ENCODE measurements around the gene SLC8A3.

Gene SLC8A3

DNA sequence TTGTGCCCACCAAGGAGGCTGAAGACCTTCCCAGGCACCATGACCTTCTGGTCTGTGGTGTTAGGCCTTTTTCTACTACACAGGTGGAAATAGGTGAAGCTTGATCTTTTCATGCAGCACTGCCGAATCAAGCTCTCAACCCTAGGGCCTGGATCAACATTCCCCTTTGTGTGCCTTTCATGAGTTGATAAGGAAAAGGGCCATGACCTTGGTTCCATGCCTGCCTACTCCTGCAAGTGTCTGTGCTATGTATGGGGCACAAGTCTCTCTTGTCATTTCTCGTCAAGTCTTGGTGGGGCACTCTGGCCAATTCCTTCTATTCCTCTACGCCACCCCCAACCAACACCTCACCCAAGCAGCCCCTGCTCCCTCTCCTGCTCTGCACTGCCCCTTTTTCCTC lies 154.5 kb downstream of the SLC8A3 start:
- H3K4me3 ChIP-seq = no peak overlapping the region
- H3K27ac ChIP-seq = no peak overlapping the region

DNA sequence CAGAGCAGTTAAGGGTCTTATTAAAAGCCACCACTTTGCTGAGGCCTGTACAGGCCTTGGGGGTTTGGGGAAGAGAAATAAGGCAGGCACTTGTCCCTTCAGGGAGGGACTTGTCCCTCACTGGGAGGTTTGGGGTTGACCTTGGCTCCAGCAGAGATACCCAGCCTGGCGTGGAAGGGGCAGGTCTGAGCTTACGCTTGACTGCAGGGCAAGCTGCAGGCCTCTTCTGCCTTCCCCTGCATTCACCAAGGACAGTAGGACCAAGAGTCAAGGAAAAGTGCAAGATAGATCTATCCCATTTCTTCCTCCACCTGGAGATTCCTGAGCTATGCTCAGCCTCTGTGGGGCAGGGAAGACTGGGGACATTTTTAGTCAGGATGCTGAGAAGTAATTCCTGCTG lies 155.2 kb downstream of the SLC8A3 start:
- Histone ChIP-seq H3K4me3 (no peak overlapping the region), H3K27ac (no peak overlapping the region)

DNA sequence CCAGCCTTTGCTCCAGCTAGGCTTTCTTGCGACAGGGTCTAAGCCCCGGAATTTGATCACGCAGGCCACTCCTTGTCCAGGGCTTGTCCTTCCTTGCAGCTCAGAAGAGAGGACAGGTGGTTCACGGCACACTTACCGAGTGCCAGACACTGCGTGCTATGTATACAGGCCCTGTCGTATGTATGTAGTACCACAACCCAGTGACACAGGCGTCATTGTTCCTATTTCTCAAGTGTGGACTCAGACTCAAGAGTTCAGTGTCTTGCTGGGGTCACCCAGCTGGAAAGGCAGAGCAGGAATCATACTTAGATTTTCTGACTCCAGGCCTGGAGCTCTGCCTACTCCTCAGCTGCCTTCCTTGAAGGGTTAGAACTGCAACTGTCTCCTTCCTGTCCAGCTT lies 155.6 kb downstream of the SLC8A3 start:
- Histone ChIP-seq H3K27ac (no peak overlapping the region), H3K4me3 (no peak overlapping the region)

- H3K27ac ChIP-seq = no peak overlapping the region
Measured at GRCh38 chr14:70032447-70032846, 156.3 kb downstream of the SLC8A3 start.

DNA sequence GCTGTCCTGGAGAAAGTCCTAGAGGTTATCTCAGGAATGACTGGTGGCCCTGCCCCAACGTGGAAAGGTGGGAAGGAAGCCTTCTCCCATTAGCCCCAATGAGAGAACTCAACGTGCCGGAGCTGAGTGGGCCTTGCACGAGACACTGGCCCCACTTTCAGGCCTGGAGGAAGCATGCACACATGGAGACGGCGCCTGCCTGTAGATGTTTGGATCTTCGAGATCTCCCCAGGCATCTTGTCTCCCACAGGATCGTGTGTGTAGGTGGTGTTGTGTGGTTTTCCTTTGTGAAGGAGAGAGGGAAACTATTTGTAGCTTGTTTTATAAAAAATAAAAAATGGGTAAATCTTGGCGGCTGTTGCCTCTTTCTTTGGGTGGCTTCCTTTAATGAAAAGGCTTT lies 156.7 kb downstream of the SLC8A3 start:
- Histone ChIP-seq H3K27ac (no peak overlapping the region), H3K4me3 (no peak overlapping the region)

More at GRCh38 chr14:70032447-70032846, 156.3 kb downstream of the SLC8A3 start:
- no peak overlapping the region for H3K4me3 ChIP-seq

GRCh38 chr14:70029296-70030132 lies 159.2 kb downstream of the SLC8A3 start:
- Histone ChIP-seq H3K4me3 (no peak overlapping the region), H3K27ac (no peak overlapping the region)

DNA sequence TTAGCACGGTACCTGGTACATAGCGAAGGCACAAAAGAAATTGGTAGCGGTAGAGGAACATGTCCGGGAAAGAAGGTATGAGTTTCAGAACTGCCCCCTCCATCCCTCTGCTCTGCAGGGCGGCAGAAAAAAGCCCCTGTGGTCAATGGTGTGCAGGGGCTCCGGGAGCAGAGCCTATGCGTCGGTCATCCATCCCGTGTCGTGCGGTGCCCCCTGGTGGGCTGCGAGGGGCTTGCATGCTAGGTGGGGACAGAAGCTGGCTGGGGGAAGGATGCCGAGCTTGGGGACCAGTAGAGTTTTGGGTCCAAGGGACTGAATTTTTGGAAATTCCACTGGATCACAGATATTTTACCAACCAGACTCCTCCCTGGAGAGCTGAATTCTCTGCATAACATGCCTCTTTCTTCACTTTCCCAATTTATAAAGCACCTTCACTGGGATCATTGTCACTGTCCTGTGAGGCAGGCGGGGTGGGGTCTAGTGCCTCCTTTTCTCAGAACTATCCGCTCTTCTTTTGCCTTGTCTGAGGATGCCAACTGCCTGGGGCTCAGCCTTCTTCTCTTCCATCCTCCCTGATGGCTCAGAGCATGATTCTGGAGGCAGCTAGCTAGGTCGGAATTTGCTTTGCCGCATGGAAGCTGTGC lies 160.8 kb downstream of the SLC8A3 start:
- H3K27ac ChIP-seq = no peak overlapping the region

GRCh38 chr14:70023871-70024270 lies 164.9 kb downstream of the SLC8A3 start:
- H3K4me3 ChIP-seq = no peak overlapping the region
- H3K27ac ChIP-seq = no peak overlapping the region

More for the DNA sequence above, 160.8 kb downstream of the SLC8A3 start:
- no peak overlapping the region for H3K4me3 ChIP-seq

DNA sequence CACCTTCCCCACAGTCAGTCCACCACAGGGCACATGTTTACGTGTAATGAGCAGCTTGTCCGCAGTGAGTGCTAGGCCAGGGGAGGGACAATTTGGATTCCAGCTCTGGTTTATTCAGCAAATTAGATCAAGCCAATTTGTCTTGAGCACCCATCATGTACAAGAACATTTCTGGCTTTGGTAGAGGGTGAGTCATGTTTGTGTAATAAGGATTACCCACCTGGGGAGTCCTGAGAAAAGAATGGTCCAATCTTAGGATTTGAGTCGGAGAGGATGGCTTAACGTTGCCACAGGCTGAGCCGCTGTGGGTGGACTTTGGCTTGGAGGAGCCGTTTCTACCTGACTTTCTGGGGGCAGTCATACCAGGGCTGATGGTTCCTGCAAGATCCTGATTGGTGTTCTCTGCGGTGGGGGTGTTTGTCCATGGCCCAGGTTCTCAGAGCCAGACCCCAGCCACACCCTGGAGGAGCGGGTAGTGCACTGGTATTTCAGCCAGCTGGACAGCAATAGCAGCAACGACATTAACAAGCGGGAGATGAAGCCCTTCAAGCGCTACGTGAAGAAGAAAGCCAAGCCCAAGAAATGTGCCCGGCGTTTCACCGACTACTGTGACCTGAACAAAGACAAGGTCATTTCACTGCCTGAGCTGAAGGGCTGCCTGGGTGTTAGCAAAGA lies 165.8 kb downstream of the SLC8A3 start:
- no peak overlapping the region for H3K27ac ChIP-seq
- H3K4me3 ChIP-seq = no peak overlapping the region

- no peak overlapping the region for H3K27ac ChIP-seq
- H3K4me3 ChIP-seq = no peak overlapping the region
Measured at GRCh38 chr14:70021548-70022220, 167.1 kb downstream of the SLC8A3 start.

DNA sequence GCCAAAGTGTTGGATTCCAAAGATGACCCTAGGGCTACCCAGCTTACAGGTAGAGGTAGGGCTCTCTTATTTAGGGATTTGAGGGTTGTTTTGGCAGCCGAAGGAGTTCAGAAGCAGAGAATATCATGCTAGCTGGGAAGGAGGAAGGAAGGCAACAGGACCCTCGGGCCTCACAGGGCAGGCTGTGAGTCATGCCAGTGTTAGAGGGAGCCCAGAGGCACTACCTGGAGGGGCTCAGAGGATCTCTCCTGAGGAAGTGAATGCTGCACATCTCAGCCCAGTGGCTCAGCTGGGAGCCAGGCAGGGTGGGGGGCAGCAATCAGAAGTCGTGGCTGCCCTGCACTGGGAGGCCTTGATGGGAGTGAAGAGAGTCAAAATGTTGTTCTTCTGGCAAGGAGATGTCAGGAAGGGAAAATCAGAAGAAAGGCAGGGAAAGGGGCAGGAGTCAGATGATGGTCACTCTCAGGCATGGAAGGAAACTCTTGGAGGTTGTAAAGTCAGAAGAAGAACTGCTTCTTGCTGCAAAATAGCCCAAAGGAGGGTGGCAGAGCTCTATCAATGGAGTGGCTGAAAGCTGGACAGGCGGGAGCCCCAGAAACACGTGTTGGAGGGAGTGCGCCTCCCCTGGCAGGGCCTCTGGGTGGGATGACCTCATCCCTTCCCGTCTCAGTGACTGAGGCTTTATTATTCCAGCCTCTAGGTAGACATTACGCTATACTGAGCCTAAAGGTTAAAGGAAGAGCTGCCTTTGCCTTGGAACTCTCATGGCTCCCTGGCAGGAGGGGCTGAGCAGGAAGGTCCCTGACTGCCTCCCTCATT lies 168.2 kb downstream of the SLC8A3 start:
- Histone ChIP-seq H3K4me3 (no peak overlapping the region), H3K27ac (no peak overlapping the region)

GRCh38 chr14:70019695-70020094 lies 169.1 kb downstream of the SLC8A3 start:
- Histone ChIP-seq H3K27ac (peak overlapping the region in 11 of 21 experiments; percentile 11 to 80 (median 45)), H3K4me3 (no peak overlapping the region)

- peak overlapping the region in 3 of 7 experiments; percentile 6 to 18 (median 15) for H3K4me3 ChIP-seq
- peak overlapping the region in 16 of 21 experiments; percentile 3 to 80 (median 46) for H3K27ac ChIP-seq
Measured at GRCh38 chr14:70018713-70019211, 170.0 kb downstream of the SLC8A3 start.

GRCh38 chr14:70018230-70018629 lies 170.5 kb downstream of the SLC8A3 start:
- H3K4me3 ChIP-seq = no peak overlapping the region
- peak overlapping the region in 16 of 21 experiments; percentile 3 to 80 (median 46) for H3K27ac ChIP-seq

DNA sequence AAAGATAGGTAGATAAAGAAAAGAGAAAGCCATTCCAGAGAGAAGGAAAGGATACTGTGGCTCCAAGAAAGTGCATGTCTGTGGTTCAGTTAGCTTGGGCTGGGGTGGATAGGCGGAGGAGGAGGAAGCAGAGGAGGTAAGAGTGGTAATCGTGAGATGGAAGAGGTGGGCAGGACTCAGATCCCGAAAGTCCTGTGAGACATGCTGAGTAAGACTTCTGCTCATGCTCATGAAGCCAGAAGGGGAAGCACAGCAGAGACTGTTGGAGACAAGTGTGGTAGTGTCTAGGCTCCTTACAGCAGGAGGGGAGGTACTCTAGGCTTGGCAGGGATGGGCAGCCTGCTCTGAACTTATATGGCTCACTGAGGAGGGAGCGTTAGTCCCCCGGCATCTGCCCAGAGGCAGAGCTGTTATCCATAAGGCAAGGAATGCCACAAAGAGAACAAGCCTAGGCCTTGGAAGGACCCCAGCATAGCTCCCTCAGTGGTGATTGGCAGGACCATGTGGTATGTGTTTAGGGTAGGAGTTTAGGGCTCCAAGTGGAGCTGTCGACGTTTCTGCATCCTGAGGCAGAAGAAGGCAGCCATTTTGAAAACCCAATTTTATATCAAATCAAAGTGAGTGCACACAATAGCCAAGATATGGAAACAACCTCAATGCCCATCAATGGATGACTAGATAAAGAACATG lies 174.2 kb downstream of the SLC8A3 start:
- Histone ChIP-seq H3K4me3 (no peak overlapping the region), H3K27ac (no peak overlapping the region)

- Histone ChIP-seq H3K27ac (no peak overlapping the region), H3K4me3 (no peak overlapping the region)
Measured at GRCh38 chr14:70013271-70013873, 175.4 kb downstream of the SLC8A3 start.

DNA sequence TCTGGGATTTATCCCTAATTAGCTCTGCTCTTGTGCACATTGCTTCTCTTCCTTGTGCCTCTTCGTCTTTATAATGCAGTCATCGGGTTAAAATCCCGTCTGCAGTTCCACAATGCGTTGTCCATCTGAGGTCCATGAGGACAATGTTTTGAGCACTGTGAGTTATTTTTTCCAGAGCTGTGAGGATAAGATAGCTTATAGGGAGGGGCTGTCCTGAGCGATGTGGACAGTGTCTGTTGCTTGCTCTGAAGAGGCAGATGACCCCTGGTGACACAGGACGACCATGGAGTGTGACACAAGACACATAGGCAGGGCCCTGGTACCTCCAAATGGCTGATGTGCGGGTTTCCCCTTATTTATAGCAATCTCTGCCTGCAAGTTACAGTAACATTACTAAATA lies 177.0 kb downstream of the SLC8A3 start:
- no peak overlapping the region for H3K27ac ChIP-seq
- no peak overlapping the region for H3K4me3 ChIP-seq

DNA sequence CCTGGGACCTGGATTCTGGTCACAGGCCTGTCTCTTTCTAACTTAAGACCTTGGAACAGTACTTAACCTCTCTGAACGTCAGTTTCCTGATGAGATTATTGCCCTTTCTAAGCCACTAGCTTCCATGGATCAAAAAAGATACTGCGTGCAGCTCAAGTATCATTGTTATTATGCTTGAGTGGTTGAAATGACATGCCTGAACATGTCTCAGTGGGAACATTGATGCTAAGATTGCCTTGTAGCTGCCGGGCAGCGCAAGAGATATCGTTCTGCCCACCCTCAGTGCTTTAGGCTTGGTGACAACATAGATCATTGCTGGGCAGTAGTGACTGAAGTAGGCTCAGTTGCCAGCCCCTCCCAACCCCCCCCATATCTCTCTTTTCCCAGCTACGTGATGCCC lies 177.7 kb downstream of the SLC8A3 start:
- Histone ChIP-seq H3K4me3 (no peak overlapping the region), H3K27ac (no peak overlapping the region)

Measured in skin epidermis (tissue), 12 donors.